K562 (cell line): ENCODE data around the gene DIAPH1. TPM values are rescaled to one million over a fixed set of nuclear protein-coding genes. Genes with fewer than 3 reads are reported as not detected.

Source experiments
- HOXB6 ChIP-seq: fragments of 250-450 bp; sonication (Bioruptor Pico); IDR thresholded peaks from 2 replicates; pipeline ENCODE4 v1.5.1; 2022; ENCODE audit warnings: mild to moderate bottlenecking, borderline replicate concordance
- ILK ChIP-seq: fragments of 450-650 bp; IDR thresholded peaks from 2 replicates; pipeline ENCODE4 v1.6.1; 2016; ENCODE audit warnings: missing genetic modification characterization, low read depth, mild to moderate bottlenecking, missing compliant biosample characterization, moderate library complexity, borderline replicate concordance
- PHB2 ChIP-seq: fragments of 450-650 bp; IDR thresholded peaks from 2 replicates; pipeline ENCODE4 v1.6.1; 2017; ENCODE audit warnings: low read depth
- PHTF2 ChIP-seq: fragments of 250-450 bp; sonication (Bioruptor Pico); IDR thresholded peaks from 2 replicates; pipeline ENCODE4 v1.5.0; 2021; ENCODE audit warnings: mild to moderate bottlenecking
- U2AF1 ChIP-seq: fragments of 200-400 bp; formaldehyde crosslinking; optimal IDR thresholded peaks from 2 replicates; pipeline ENCODE3; 2017; ENCODE audit warnings: mild to moderate bottlenecking, low read depth, low read length, moderate library complexity
- ZNF140 ChIP-seq: fragments of 250-450 bp; sonication (Bioruptor Pico); IDR thresholded peaks from 2 replicates; pipeline ENCODE4 v1.8.0; 2021; ENCODE audit warnings: moderate library complexity, mild to moderate bottlenecking, inconsistent platforms
- ZNF23 ChIP-seq: fragments of 250-450 bp; sonication (Bioruptor Pico); IDR thresholded peaks from 2 replicates; pipeline ENCODE4 v1.4.0; 2020; ENCODE audit warnings: mild to moderate bottlenecking
- polyA plus RNA-seq, 8 experiments: library from polyadenylated mRNA; depleted of rRNA in 4 of 8; stranded (reverse) in 5 of 8; unstranded in 3 of 8; fragments of >200 nt; fragmentation: Nextera tagmentation in 2 of 8; fragmentation: Illumina TruSeq in 1 of 8; extraction: Ambion mirVana in 2 of 8; extraction: Trizol in 1 of 8; gene quantifications; 2 replicates each; pipeline versions ENCODE4 v1.2.1 to v1.2.3, GENCODE V29; 2011 to 2014; ENCODE audit warnings: inconsistent platforms in 1 of 8, missing spikeins in 1 of 8
- total RNA-seq, 7 experiments: library from RNA; depleted of rRNA in 6 of 7; stranded (reverse); fragments of >200 nt in 6 of 7; fragmentation: Illumina TruSeq in 2 of 7; extraction: Trizol in 2 of 7; gene quantifications; 2 replicates each; pipeline versions ENCODE4 v1.2.1 to v1.2.3, GENCODE V29; 2011 to 2021; ENCODE audit warnings: low replicate concordance in 1 of 7
- TF ChIP-seq, protein P1 (sequence below), 2 experiments: IDR thresholded peaks in 1 of 2; conservative IDR thresholded peaks in 1 of 2; 2 replicates each; pipeline ENCODE4 v1.6.1; 2016; ENCODE audit warnings: low read depth in 2 of 2, mild to moderate bottlenecking in 1 of 2, missing compliant biosample characterization in 1 of 2, missing genetic modification characterization in 1 of 2, moderate library complexity in 1 of 2
- TF ChIP-seq, protein P2 (sequence below): sonication (generic); formaldehyde crosslinking; IDR thresholded peaks from 2 replicates; pipeline ENCODE4 v1.8.1; 2023; ENCODE audit warnings: mild to moderate bottlenecking, missing genetic modification reagents

The DIAPH1 gene
- total and polyA plus RNA-seq, 9 of the 15 experiments (the other 6 are each of a cell fraction or from before 2014, with no cell fraction given): 60.8 to 328 (median 97.8) TPM

DNA sequence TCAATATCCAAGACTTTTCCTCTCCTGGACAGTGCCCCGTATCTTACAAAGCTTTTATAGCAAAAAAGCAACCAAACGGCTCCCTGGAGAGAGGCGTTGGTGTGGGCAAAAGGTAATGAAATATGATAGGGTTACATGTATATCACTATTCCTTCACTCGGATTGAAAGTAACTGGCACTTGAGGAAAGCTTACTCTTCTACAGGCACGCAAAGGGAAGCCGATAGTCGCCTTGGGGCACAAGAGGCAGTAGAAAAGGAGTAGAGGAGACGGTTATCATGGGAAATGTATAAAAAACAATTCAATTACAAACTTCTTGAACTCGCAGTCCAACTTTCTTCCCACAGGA, 1.1 kb downstream of the DIAPH1 start (continued):
- TF ChIP-seq U2AF1 (no peak), ILK (tag) (no peak), ZNF140 (CRISPR knock-in tag) (no peak), PHTF2 (CRISPR knock-in tag) (no peak), HOXB6 (0 out of 2 replicates have a peak, but pooled peaks have one; percentile 15), ZNF23 (CRISPR knock-in tag) (no peak), PHB2 (no peak)
- TF ChIP-seq, protein P1, sequence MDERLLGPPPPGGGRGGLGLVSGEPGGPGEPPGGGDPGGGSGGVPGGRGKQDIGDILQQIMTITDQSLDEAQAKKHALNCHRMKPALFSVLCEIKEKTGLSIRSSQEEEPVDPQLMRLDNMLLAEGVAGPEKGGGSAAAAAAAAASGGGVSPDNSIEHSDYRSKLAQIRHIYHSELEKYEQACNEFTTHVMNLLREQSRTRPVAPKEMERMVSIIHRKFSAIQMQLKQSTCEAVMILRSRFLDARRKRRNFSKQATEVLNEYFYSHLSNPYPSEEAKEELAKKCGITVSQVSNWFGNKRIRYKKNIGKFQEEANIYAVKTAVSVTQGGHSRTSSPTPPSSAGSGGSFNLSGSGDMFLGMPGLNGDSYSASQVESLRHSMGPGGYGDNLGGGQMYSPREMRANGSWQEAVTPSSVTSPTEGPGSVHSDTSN (CRISPR knock-in tag; IDR thresholded peaks at IDR 0.05; ENCODE audit: low read depth): no peak
- TF ChIP-seq, protein P1 (tag; conservative IDR thresholded peaks at IDR 0.05; ENCODE audit: low read depth): no peak
- TF ChIP-seq, protein P2, sequence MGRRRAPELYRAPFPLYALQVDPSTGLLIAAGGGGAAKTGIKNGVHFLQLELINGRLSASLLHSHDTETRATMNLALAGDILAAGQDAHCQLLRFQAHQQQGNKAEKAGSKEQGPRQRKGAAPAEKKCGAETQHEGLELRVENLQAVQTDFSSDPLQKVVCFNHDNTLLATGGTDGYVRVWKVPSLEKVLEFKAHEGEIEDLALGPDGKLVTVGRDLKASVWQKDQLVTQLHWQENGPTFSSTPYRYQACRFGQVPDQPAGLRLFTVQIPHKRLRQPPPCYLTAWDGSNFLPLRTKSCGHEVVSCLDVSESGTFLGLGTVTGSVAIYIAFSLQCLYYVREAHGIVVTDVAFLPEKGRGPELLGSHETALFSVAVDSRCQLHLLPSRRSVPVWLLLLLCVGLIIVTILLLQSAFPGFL (CRISPR knock-in tag): peak; percentile 80; the same call in 1 of the 2 replicates
- TF ChIP-seq, all 486 proteins: peak for 4
